ENCODE measurements around the gene TLCD5. TPM values are rescaled to one million over a fixed set of nuclear protein-coding genes. Genes with fewer than 3 reads are reported as not detected.

Gene TLCD5
- polyA plus RNA-seq, 1 donor (not counting 4 experiments of a cell fraction or from before 2014, with no cell fraction given): 4.0 TPM

DNA sequence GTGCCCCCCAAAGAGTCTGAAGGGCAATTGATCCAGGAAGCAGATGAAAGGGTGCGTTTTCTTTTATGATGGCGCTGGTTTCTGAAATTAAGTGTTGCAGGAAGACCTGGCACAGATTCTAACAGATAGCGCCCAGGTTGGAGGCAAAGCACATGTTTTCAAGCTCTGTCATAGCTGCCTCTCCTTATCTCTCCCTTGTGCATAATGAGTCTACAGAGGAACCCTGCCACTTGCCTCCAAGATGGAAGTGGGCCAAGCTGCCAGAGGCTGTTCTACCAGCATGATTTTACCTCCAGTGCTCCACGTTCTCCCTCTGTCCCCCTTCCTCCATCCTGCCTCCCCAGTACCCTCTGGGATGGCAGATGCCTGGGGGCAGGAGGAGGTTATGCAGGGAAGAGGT, 30.0 kb upstream of the TLCD5 start:
- DNase-seq (ENCODE audit: low read depth, low spot score): no peak
- peaks cover 7% of the 10 kb centered on the region for H3K27me3 ChIP-seq (ENCODE audit: control insufficient read depth, extremely low read depth, insufficient read depth, low read length)
- H3K79me2 ChIP-seq (ENCODE audit: control insufficient read depth, insufficient read depth, low read length): no peaks in the 10 kb centered on the region
- H3K4me3 ChIP-seq (ENCODE audit: control insufficient read depth in 2 of 3, extremely low read depth in 1 of 3, insufficient read depth in 2 of 3, low read depth in 1 of 3, low read length in 3 of 3): no peak overlapping the region
- H3K9ac ChIP-seq (ENCODE audit: control insufficient read depth, extremely low read depth, insufficient read depth, low read length): no peak overlapping the region
- peaks cover 40% of the 10 kb centered on the region for H3K4me1 ChIP-seq (ENCODE audit: control insufficient read depth, extremely low read depth, insufficient read depth, low read length)
- no peaks in the 10 kb centered on the region for H4K20me1 ChIP-seq (ENCODE audit: control insufficient read depth, extremely low read depth, insufficient read depth, low read length)
- TF ChIP-seq, protein P1, sequence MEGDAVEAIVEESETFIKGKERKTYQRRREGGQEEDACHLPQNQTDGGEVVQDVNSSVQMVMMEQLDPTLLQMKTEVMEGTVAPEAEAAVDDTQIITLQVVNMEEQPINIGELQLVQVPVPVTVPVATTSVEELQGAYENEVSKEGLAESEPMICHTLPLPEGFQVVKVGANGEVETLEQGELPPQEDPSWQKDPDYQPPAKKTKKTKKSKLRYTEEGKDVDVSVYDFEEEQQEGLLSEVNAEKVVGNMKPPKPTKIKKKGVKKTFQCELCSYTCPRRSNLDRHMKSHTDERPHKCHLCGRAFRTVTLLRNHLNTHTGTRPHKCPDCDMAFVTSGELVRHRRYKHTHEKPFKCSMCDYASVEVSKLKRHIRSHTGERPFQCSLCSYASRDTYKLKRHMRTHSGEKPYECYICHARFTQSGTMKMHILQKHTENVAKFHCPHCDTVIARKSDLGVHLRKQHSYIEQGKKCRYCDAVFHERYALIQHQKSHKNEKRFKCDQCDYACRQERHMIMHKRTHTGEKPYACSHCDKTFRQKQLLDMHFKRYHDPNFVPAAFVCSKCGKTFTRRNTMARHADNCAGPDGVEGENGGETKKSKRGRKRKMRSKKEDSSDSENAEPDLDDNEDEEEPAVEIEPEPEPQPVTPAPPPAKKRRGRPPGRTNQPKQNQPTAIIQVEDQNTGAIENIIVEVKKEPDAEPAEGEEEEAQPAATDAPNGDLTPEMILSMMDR (optimal IDR thresholded peaks at IDR 0.05 in 1 of 3, IDR thresholded peaks at IDR 0.05 in 1 of 3, conservative IDR thresholded peaks at IDR 0.05 in 1 of 3; ENCODE audit: extremely low read depth in 1 of 3, insufficient read depth in 2 of 3, low read length in 3 of 3): no peak
- TF ChIP-seq EZH2 (IDR thresholded peaks at IDR 0.05; ENCODE audit: low read length): no peak
- H3K9me3 ChIP-seq (ENCODE audit: control insufficient read depth, low read depth, low read length): no peaks in the 10 kb centered on the region
- H3K27ac ChIP-seq (ENCODE audit: control insufficient read depth, insufficient read depth, low read length): no peak overlapping the region
- no peaks in the 10 kb centered on the region for H3K9me1 ChIP-seq (ENCODE audit: control insufficient read depth, extremely low read depth, insufficient read depth, low read length)
- H3K4me2 ChIP-seq (ENCODE audit: control insufficient read depth, extremely low read depth, insufficient read depth, low read depth, low read length): peak overlapping the region; percentile 7
- dilution Hi-C loops (cut with MboI; ENCODE audit: extremely low pct_ligation_motif_present, low sequenced_read_pairs): no loop called here
- FAIRE-seq: peak; percentile 99
- H2AFZ ChIP-seq (ENCODE audit: control insufficient read depth, low read length): no peak overlapping the region
- no peaks in the 10 kb centered on the region for H3K36me3 ChIP-seq (ENCODE audit: control insufficient read depth in 2 of 2, extremely low read depth in 1 of 2, insufficient read depth in 2 of 2, low read length in 2 of 2)

DNA sequence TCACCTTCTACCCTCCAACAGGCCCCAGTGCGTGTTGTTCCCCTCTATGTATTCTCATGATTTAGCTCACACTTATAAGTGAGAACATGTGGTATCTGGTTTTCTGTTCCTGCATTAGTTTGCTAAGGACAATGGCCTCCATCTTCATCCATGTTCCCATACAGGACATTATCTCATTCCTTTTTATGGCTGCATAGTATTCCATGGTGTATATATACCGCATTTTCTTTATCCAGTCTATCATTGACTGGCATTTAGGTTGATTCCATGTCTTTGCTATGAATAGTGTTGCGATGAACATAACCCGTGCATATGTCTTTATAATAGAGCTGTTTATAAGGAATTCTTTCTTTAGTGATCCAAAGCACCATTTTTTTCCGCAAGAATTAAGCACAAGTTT, 28.5 kb upstream of the TLCD5 start:
- Histone ChIP-seq H3K4me1 (ENCODE audit: control insufficient read depth, extremely low read depth, insufficient read depth, low read length) (peaks cover 43% of the 10 kb centered on the region), H3K27ac (ENCODE audit: control insufficient read depth, insufficient read depth, low read length) (no peak overlapping the region), H4K20me1 (ENCODE audit: control insufficient read depth, extremely low read depth, insufficient read depth, low read length) (no peaks in the 10 kb centered on the region), H3K4me2 (ENCODE audit: control insufficient read depth, extremely low read depth, insufficient read depth, low read depth, low read length) (no peak overlapping the region), H3K79me2 (ENCODE audit: control insufficient read depth, insufficient read depth, low read length) (no peaks in the 10 kb centered on the region), H3K36me3 (ENCODE audit: control insufficient read depth in 2 of 2, extremely low read depth in 1 of 2, insufficient read depth in 2 of 2, low read length in 2 of 2) (no peaks in the 10 kb centered on the region), H3K9me1 (ENCODE audit: control insufficient read depth, extremely low read depth, insufficient read depth, low read length) (no peaks in the 10 kb centered on the region), H3K9me3 (ENCODE audit: control insufficient read depth, low read depth, low read length) (no peaks in the 10 kb centered on the region), H2AFZ (ENCODE audit: control insufficient read depth, low read length) (no peak overlapping the region), H3K4me3 (ENCODE audit: control insufficient read depth in 2 of 3, extremely low read depth in 1 of 3, insufficient read depth in 2 of 3, low read depth in 1 of 3, low read length in 3 of 3) (no peak overlapping the region), H3K9ac (ENCODE audit: control insufficient read depth, extremely low read depth, insufficient read depth, low read length) (no peak overlapping the region), H3K27me3 (ENCODE audit: control insufficient read depth, extremely low read depth, insufficient read depth, low read length) (peaks cover 7% of the 10 kb centered on the region)
- DNase-seq (ENCODE audit: low read depth, low spot score): no peak
- no peak for FAIRE-seq
- no peak for TF ChIP-seq EZH2 (IDR thresholded peaks at IDR 0.05; ENCODE audit: low read length)
- TF ChIP-seq, protein P1 (optimal IDR thresholded peaks at IDR 0.05 in 1 of 3, IDR thresholded peaks at IDR 0.05 in 1 of 3, conservative IDR thresholded peaks at IDR 0.05 in 1 of 3; ENCODE audit: extremely low read depth in 1 of 3, insufficient read depth in 2 of 3, low read length in 3 of 3): no peak
- dilution Hi-C loops (cut with MboI; ENCODE audit: extremely low pct_ligation_motif_present, low sequenced_read_pairs): no loop called here
